Left kidney (tissue), 2 donors: ENCODE data around the gene DLG2. TPM values are rescaled to one million over a fixed set of nuclear protein-coding genes. Genes with fewer than 3 reads are reported as not detected.
A peak's percentile ranks its signal among the peaks of the same experiment; 100 is the strongest.
"Not testable (repeated sequence)": the region's sequence is repeated elsewhere in the genome, so short reads cannot be mapped to it uniquely, and the experiment has no call there.

ENCODE experiments used
- DNase-seq: peaks from one replicate; pipeline ENCODE4 v3.0.0-alpha.2; 2013
- polyA plus RNA-seq: library from polyadenylated mRNA; unstranded; fragments of 120-200 nt; gene quantifications from one replicate; pipeline ENCODE4 v1.2.1, GENCODE V29; 2013; ENCODE audit not compliant: insufficient read length

Gene DLG2
- polyA plus RNA-seq, 1 donor, result 13.4 TPM

GRCh38 chr11:84836371-84836770 is 790.8 kb downstream of the DLG2 start:
- DNase-seq, result no peak

GRCh38 chr11:84833488-84834088 is 793.6 kb downstream of the DLG2 start:
- DNase-seq, result no peak

- no peak for DNase-seq
Measured at GRCh38 chr11:84830372-84830771, 796.8 kb downstream of the DLG2 start.

- DNase-seq, result no peak
Measured at GRCh38 chr11:84829162-84829561, 798.0 kb downstream of the DLG2 start.

GRCh38 chr11:84828616-84829015 is 798.5 kb downstream of the DLG2 start:
- no peak for DNase-seq

- no peak for DNase-seq
Measured at GRCh38 chr11:84825106-84825660, 802.0 kb downstream of the DLG2 start.

- DNase-seq, result no peak
Measured at GRCh38 chr11:84824624-84825023, 802.5 kb downstream of the DLG2 start.

GRCh38 chr11:84819537-84819936 is 807.6 kb downstream of the DLG2 start:
- DNase-seq, result no peak

GRCh38 chr11:84819128-84819527 is 808.0 kb downstream of the DLG2 start:
- DNase-seq, result no peak

GRCh38 chr11:84817998-84818397 is 809.1 kb downstream of the DLG2 start:
- DNase-seq, result no peak

GRCh38 chr11:84812471-84812969 is 814.6 kb downstream of the DLG2 start:
- peak; percentile 12 for DNase-seq

GRCh38 chr11:84806354-84806753 is 820.8 kb downstream of the DLG2 start:
- no peak for DNase-seq

- no peak for DNase-seq
Measured at GRCh38 chr11:84804041-84804440, 823.1 kb downstream of the DLG2 start.

- DNase-seq, result peak; percentile 15
Measured at GRCh38 chr11:84800755-84801346, 826.3 kb downstream of the DLG2 start.

- DNase-seq, result no peak
Measured at GRCh38 chr11:84799112-84799511, 828.0 kb downstream of the DLG2 start.

GRCh38 chr11:84795698-84796097 is 831.4 kb downstream of the DLG2 start:
- no peak for DNase-seq

GRCh38 chr11:84794663-84795443 is 832.3 kb downstream of the DLG2 start:
- no peak for DNase-seq

GRCh38 chr11:84793318-84793717 is 833.8 kb downstream of the DLG2 start:
- no peak for DNase-seq

GRCh38 chr11:84790849-84791427 is 836.2 kb downstream of the DLG2 start:
- DNase-seq, result no peak

- no peak for DNase-seq
Measured at GRCh38 chr11:84788220-84788619, 838.9 kb downstream of the DLG2 start.

- not testable (repeated sequence) for DNase-seq
Measured at GRCh38 chr11:84784158-84784557, 843.0 kb downstream of the DLG2 start.

GRCh38 chr11:84780689-84781293 is 846.4 kb downstream of the DLG2 start:
- DNase-seq, result peak; percentile 17
